H1 (cell line): Measurements from ENCODE around the gene ADAMTS3. TPM values are rescaled to one million over a fixed set of nuclear protein-coding genes. Genes with fewer than 3 reads are reported as not detected.

Experiments
- CTCF ChIA-PET: fragments of 300-600 bp; sonication (Branson Sonifier 250); formaldehyde crosslinking; loops from one replicate; lab custom pipeline; 2021; ENCODE audit not compliant: partially characterized antibody; lab: Charles Lee
- POLR2A ChIA-PET: fragments of 300-600 bp; sonication (Branson Sonifier 250); formaldehyde crosslinking; loops from one replicate; lab custom pipeline; 2021; ENCODE audit warnings: inconsistent platforms; ENCODE audit not compliant: partially characterized antibody; lab: Charles Lee
- DNase-seq, 2 experiments: peaks; one replicate each; pipeline versions ENCODE4 v3.0.0 to v3.0.0-alpha.2; 2010 to 2022; ENCODE audit warnings: low spot score in 2 of 2, low read depth in 1 of 2, mixed read lengths in 1 of 2
- FAIRE-seq: peaks from 2 replicates; lab custom pipeline; 2011; peaks lifted over from hg19 to GRCh38; lab: Jason Lieb, UNC
- H2AFZ ChIP-seq: 2 replicates; pipeline ENCODE4 v1.8.1; 2012; ENCODE audit warnings: low read length, inconsistent platforms
- H2AK5ac ChIP-seq: 2 replicates; pipeline ENCODE4 v1.6.1; 2013; ENCODE audit warnings: low read depth, low read length
- H2BK120ac ChIP-seq: replicated peaks from 2 replicates; pipeline ENCODE3; 2013; ENCODE audit warnings: low read depth, low read length, inconsistent platforms
- H2BK12ac ChIP-seq: 2 replicates; pipeline ENCODE4 v1.6.1; 2013; ENCODE audit warnings: low read depth, low read length
- H2BK15ac ChIP-seq: 2 replicates; pipeline ENCODE4 v1.6.1; 2013; ENCODE audit warnings: low read length
- H2BK20ac ChIP-seq: 2 replicates; pipeline ENCODE4 v1.6.1; 2013; ENCODE audit warnings: low read length
- H2BK5ac ChIP-seq: 2 replicates; pipeline ENCODE4 v1.6.1; 2013; ENCODE audit warnings: low read depth, low read length
- H3K14ac ChIP-seq: 2 replicates; pipeline ENCODE4 v1.6.1; 2013; ENCODE audit warnings: inconsistent platforms; ENCODE audit not compliant: insufficient read length
- H3K18ac ChIP-seq: 2 replicates; pipeline ENCODE4 v1.6.1; 2013; ENCODE audit warnings: low read length; ENCODE audit errors: extremely low read depth
- H3K23ac ChIP-seq: 2 replicates; pipeline ENCODE4 v1.6.1; 2013; ENCODE audit warnings: inconsistent platforms; ENCODE audit not compliant: insufficient read length
- H3K23me2 ChIP-seq: 2 replicates; pipeline ENCODE4 v1.6.1; 2013; ENCODE audit warnings: low read depth, low read length
- H3K27ac ChIP-seq: 2 replicates; pipeline ENCODE4 v1.6.1; 2011; ENCODE audit warnings: low read depth, low read length, inconsistent platforms
- H3K27me3 ChIP-seq, 4 experiments: replicated peaks in 1 of 4; 1 replicate in 1 of 4; 2 replicates in 3 of 4; pipeline versions ENCODE4 v1.6.1 to v1.8.1; 2011 to 2013; ENCODE audit warnings: low read length in 3 of 4, mild to moderate bottlenecking in 3 of 4, inconsistent platforms in 2 of 4, mixed read lengths in 2 of 4, moderate library complexity in 1 of 4; ENCODE audit not compliant: control insufficient read depth in 3 of 4, insufficient read depth in 3 of 4; ENCODE audit errors: extremely low read depth in 1 of 4
- H3K36me3 ChIP-seq, 4 experiments: 2 replicates each; pipeline versions ENCODE4 v1.6.1 to v1.8.1; 2011 to 2013; ENCODE audit warnings: mild to moderate bottlenecking in 4 of 4, low read length in 3 of 4, moderate library complexity in 2 of 4, control low read depth in 1 of 4, inconsistent platforms in 1 of 4; ENCODE audit not compliant: insufficient read depth in 4 of 4, control insufficient read depth in 2 of 4
- H3K4ac ChIP-seq: replicated peaks from 2 replicates; pipeline ENCODE3; 2013; ENCODE audit warnings: low read length, low read depth, mixed read lengths, inconsistent platforms; ENCODE audit not compliant: insufficient read length
- H3K4me1 ChIP-seq, 4 experiments: replicated peaks in 1 of 4; 1 replicate in 1 of 4; 2 replicates in 3 of 4; pipeline versions ENCODE4 v1.6.1 to v1.8.1; 2011 to 2013; ENCODE audit warnings: low read length in 3 of 4, inconsistent platforms in 2 of 4, mixed read lengths in 1 of 4; ENCODE audit not compliant: insufficient read depth in 4 of 4, control insufficient read depth in 3 of 4
- H3K4me2 ChIP-seq, 2 experiments: 2 replicates each; pipeline versions ENCODE4 v1.6.1 to v1.8.1; 2011 to 2013; ENCODE audit warnings: low read depth in 2 of 2, low read length in 2 of 2, control low read depth in 1 of 2, inconsistent platforms in 1 of 2, mild to moderate bottlenecking in 1 of 2; ENCODE audit not compliant: insufficient read depth in 1 of 2
- H3K4me3 ChIP-seq, 4 experiments: fragments of 200-600, 300-600 bp in 1 of 4; sonication (generic), shearing (Covaris generic), sonication (Bioruptor Twin) in 1 of 4; 2 replicates each; pipeline versions ENCODE4 v1.5.1 to v1.8.1; 2011 to 2016; ENCODE audit warnings: low read length in 4 of 4, low read depth in 3 of 4, control low read depth in 2 of 4, inconsistent platforms in 2 of 4, mild to moderate bottlenecking in 2 of 4, mixed read lengths in 1 of 4, moderate library complexity in 1 of 4; ENCODE audit not compliant: insufficient read depth in 2 of 4; ENCODE audit errors: extremely low read depth in 1 of 4
- H3K56ac ChIP-seq: replicated peaks from 2 replicates; pipeline ENCODE3; 2013; ENCODE audit warnings: low read depth, mild to moderate bottlenecking, mixed read lengths, low read length, inconsistent platforms; ENCODE audit not compliant: insufficient read length
- H3K79me1 ChIP-seq: 2 replicates; pipeline ENCODE4 v1.6.1; 2013; ENCODE audit warnings: low read depth, low read length, control low read depth
- H3K79me2 ChIP-seq, 2 experiments: 2 replicates each; pipeline versions ENCODE4 v1.6.1 to v1.8.1; 2012 to 2013; ENCODE audit warnings: low read length in 2 of 2, mild to moderate bottlenecking in 2 of 2, inconsistent platforms in 1 of 2; ENCODE audit not compliant: insufficient read depth in 2 of 2, control insufficient read depth in 1 of 2
- H3K9ac ChIP-seq, 4 experiments: replicated peaks in 1 of 4; 1 replicate in 1 of 4; 2 replicates in 3 of 4; pipeline versions ENCODE4 v1.6.1 to v1.8.1; 2011 to 2013; ENCODE audit warnings: low read depth in 3 of 4, low read length in 3 of 4, control low read depth in 2 of 4, mild to moderate bottlenecking in 2 of 4, moderate library complexity in 2 of 4, inconsistent platforms in 1 of 4; ENCODE audit errors: extremely low read depth in 1 of 4
- H3K9me3 ChIP-seq, 2 experiments: 2 replicates each; pipeline versions ENCODE4 v1.6.1 to v1.8.1; 2012 to 2013; ENCODE audit warnings: mild to moderate bottlenecking in 2 of 2, moderate library complexity in 2 of 2, control low read depth in 1 of 2, inconsistent platforms in 1 of 2, low read depth in 1 of 2, low read length in 1 of 2, mixed read lengths in 1 of 2; ENCODE audit not compliant: insufficient read depth in 2 of 2
- H4K20me1 ChIP-seq, 2 experiments: replicated peaks in 1 of 2; 2 replicates each; pipeline versions ENCODE3 to v1.8.1; 2011 to 2013; ENCODE audit warnings: inconsistent platforms in 2 of 2, low read length in 2 of 2, mild to moderate bottlenecking in 1 of 2; ENCODE audit not compliant: insufficient read depth in 2 of 2, control insufficient read depth in 1 of 2
- H4K5ac ChIP-seq: 2 replicates; pipeline ENCODE4 v1.6.1; 2013; ENCODE audit warnings: low read length, low read depth, mixed read lengths, inconsistent platforms; ENCODE audit not compliant: insufficient read length
- H4K8ac ChIP-seq: 2 replicates; pipeline ENCODE4 v1.8.0; 2013; ENCODE audit warnings: mild to moderate bottlenecking, moderate library complexity, low read length, inconsistent platforms; ENCODE audit not compliant: insufficient read depth; ENCODE audit errors: extremely low read depth
- H4K91ac ChIP-seq: replicated peaks from 2 replicates; pipeline ENCODE3; 2013; ENCODE audit warnings: low read length, mixed read lengths, inconsistent platforms; ENCODE audit not compliant: insufficient read length
- RAD21 ChIP-seq, 2 experiments: IDR thresholded peaks in 1 of 2; conservative IDR thresholded peaks in 1 of 2; 2 replicates each; pipeline ENCODE4 v1.6.1; 2011; ENCODE audit warnings: low read depth in 2 of 2, low read length in 2 of 2, improper control_type of control experiment in 1 of 2, inconsistent platforms in 1 of 2, mild to moderate bottlenecking in 1 of 2, moderate library complexity in 1 of 2
- SP4 ChIP-seq: IDR thresholded peaks from 2 replicates; pipeline ENCODE4 v1.6.1; 2012; ENCODE audit warnings: low read length, inconsistent platforms
- WGBS, 2 experiments: shearing (Covaris generic) in 1 of 2; methylation state at CpG; one replicate each; pipeline versions ENCODE4 v1.1.6 to v1.1.7; 2013 to 2015; ENCODE audit warnings: low lambda C conversion rate in 2 of 2, mixed read lengths in 2 of 2, inconsistent platforms in 1 of 2, low coverage in 1 of 2, missing lambda C conversion rate in 1 of 2; ENCODE audit not compliant: insufficient replicate concordance in 2 of 2, insufficient coverage in 1 of 2, insufficient read length in 1 of 2; ENCODE audit errors: extremely low coverage in 1 of 2, missing lambda C conversion rate in 1 of 2; 5-methylcytosine and 5-hydroxymethylcytosine counted together
- polyA plus RNA-seq, 7 experiments: library from polyadenylated mRNA; depleted of rRNA in 3 of 7; stranded (reverse) in 5 of 7; unstranded in 2 of 7; fragments of >200 nt in 5 of 7; fragments of 200-250 nt in 2 of 7; gene quantifications; 1 replicate in 5 of 7; 2 replicates in 1 of 7; 4 replicates in 1 of 7; pipeline versions ENCODE4 v1.2.1 to v1.2.3, GENCODE V29; 2011 to 2013; ENCODE audit warnings: missing spikeins in 2 of 7, mixed read lengths in 2 of 7
- total RNA-seq: library from RNA; stranded (reverse); fragmentation: NEBNext Ultra II Directional; extraction: Animal tissue kit (Norgen Biotek cat#: 25700); gene quantifications from 2 replicates; pipeline ENCODE4 v1.2.1, GENCODE V29; 2021
- TF ChIP-seq, protein P1 (sequence below), 3 experiments: IDR thresholded peaks; 1 replicate in 2 of 3; 2 replicates in 1 of 3; pipeline versions ENCODE4 v1.5.1 to v1.6.1; 2011; ENCODE audit warnings: low read length in 3 of 3, mild to moderate bottlenecking in 3 of 3, inconsistent platforms in 2 of 3, low read depth in 1 of 3, moderate library complexity in 1 of 3; ENCODE audit not compliant: insufficient read depth in 1 of 3; ENCODE audit errors: control extremely low read depth in 1 of 3

The ADAMTS3 gene
- total and polyA plus RNA-seq, 2 of the 8 experiments (the other 6 are each of a cell fraction or from before 2014, with no cell fraction given) = 1.3 to 3.4 TPM

GRCh38 chr4:72496119-72496518 is 72.9 kb downstream of the ADAMTS3 start:
- POLR2A ChIA-PET = no interaction called here
- Histone ChIP-seq H2AFZ (no peak overlapping the region), H3K4ac (no peak overlapping the region), H3K56ac (no peak overlapping the region), H3K79me2 (no peaks in the 10 kb centered on the region), H4K20me1 (no peaks in the 10 kb centered on the region), H3K9ac (no peak overlapping the region), H3K18ac (no peak overlapping the region), H2AK5ac (no peak overlapping the region), H3K27me3 (no peaks in the 10 kb centered on the region), H3K79me1 (no peaks in the 10 kb centered on the region), H3K4me3 (no peak overlapping the region), H4K91ac (no peak overlapping the region), H2BK120ac (no peak overlapping the region), H3K23ac (no peak overlapping the region), H3K27ac (no peak overlapping the region), H3K14ac (no peak overlapping the region), H2BK12ac (no peak overlapping the region), H2BK15ac (no peak overlapping the region), H4K8ac (no peak overlapping the region), H3K4me1 (no peaks in the 10 kb centered on the region), H3K9me3 (no peaks in the 10 kb centered on the region), H4K5ac (no peak overlapping the region), H3K4me2 (no peak overlapping the region), H3K23me2 (no peaks in the 10 kb centered on the region), H2BK20ac (no peak overlapping the region), H3K36me3 (no peaks in the 10 kb centered on the region), H2BK5ac (no peak overlapping the region)
- CTCF ChIA-PET = interaction anchor here (1.0 to 1.2 kb wide), 3 partner anchors 8 to 72 kb away, joined by 3 to 4 read pairs (median 3); no protein-coding TSS in a partner anchor
- FAIRE-seq (no peak), DNase-seq (no peak)
- WGBS, 2 experiments = 81% methylated on average over 1 of the region's 1 CpG; no CpG with 5 or more reads in 1 of the 2 experiments
- TF ChIP-seq SP4 = no peak
- peak; percentile 29 to 38; a peak in 3 of 4 replicates for TF ChIP-seq RAD21 (IDR thresholded peaks at IDR 0.05 in 1 of 2, conservative IDR thresholded peaks at IDR 0.05 in 1 of 2; ENCODE audit: low read depth in 2 of 2, low read length in 2 of 2)
- TF ChIP-seq, protein P1, sequence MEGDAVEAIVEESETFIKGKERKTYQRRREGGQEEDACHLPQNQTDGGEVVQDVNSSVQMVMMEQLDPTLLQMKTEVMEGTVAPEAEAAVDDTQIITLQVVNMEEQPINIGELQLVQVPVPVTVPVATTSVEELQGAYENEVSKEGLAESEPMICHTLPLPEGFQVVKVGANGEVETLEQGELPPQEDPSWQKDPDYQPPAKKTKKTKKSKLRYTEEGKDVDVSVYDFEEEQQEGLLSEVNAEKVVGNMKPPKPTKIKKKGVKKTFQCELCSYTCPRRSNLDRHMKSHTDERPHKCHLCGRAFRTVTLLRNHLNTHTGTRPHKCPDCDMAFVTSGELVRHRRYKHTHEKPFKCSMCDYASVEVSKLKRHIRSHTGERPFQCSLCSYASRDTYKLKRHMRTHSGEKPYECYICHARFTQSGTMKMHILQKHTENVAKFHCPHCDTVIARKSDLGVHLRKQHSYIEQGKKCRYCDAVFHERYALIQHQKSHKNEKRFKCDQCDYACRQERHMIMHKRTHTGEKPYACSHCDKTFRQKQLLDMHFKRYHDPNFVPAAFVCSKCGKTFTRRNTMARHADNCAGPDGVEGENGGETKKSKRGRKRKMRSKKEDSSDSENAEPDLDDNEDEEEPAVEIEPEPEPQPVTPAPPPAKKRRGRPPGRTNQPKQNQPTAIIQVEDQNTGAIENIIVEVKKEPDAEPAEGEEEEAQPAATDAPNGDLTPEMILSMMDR (IDR thresholded peaks at IDR 0.05; ENCODE audit: control extremely low read depth in 1 of 3, insufficient read depth in 1 of 3, low read depth in 1 of 3, low read length in 3 of 3) = peak in 1 of 3 experiments; percentile 10; a peak in 1 of 4 replicates
